ENCODE measurements around the gene PAM. TPM values are rescaled to one million over a fixed set of nuclear protein-coding genes. Genes with fewer than 3 reads are reported as not detected.
A peak's percentile ranks its signal among the peaks of the same experiment; 100 is the strongest.

The PAM gene
- total and polyA plus RNA-seq, 2 of the 8 experiments (the other 6 are each of a cell fraction or from before 2014, with no cell fraction given): 30.4 to 67.8 TPM

GRCh38 chr5:102765350-102765749, 10.2 kb downstream of the PAM start:
- FAIRE-seq (no peak), DNase-seq (ENCODE audit: low read depth in 1 of 2, low spot score in 2 of 2) (no peak)
- Histone ChIP-seq H3K9me3 (ENCODE audit: insufficient read depth in 2 of 2, low read depth in 1 of 2, low read length in 1 of 2) (no peaks in the 10 kb centered on the region), H3K79me2 (ENCODE audit: control insufficient read depth in 1 of 2, insufficient read depth in 2 of 2, low read length in 2 of 2) (peaks cover 0 to 37% of the 10 kb centered on the region in 2 experiments; a peak in 2 of 4 replicates), H3K14ac (ENCODE audit: insufficient read length) (no peak overlapping the region), H2AK5ac (ENCODE audit: low read depth, low read length) (no peak overlapping the region), H3K56ac (replicated peaks; ENCODE audit: insufficient read length, low read depth, low read length) (no peak overlapping the region), H3K27ac (ENCODE audit: low read depth, low read length) (no peak overlapping the region), H2BK5ac (ENCODE audit: low read depth, low read length) (no peak overlapping the region), H4K20me1 (replicated peaks in 1 of 2; ENCODE audit: control insufficient read depth in 1 of 2, insufficient read depth in 2 of 2, low read length in 2 of 2) (no peaks in the 10 kb centered on the region), H2BK12ac (ENCODE audit: low read depth, low read length) (no peak overlapping the region), H3K27me3 (replicated peaks in 1 of 4; ENCODE audit: control insufficient read depth in 3 of 4, extremely low read depth in 1 of 4, insufficient read depth in 3 of 4, low read length in 3 of 4) (no peaks in the 10 kb centered on the region), H4K91ac (replicated peaks; ENCODE audit: insufficient read length, low read length) (no peak overlapping the region), H3K18ac (ENCODE audit: extremely low read depth, low read length) (no peak overlapping the region), H3K4ac (replicated peaks; ENCODE audit: insufficient read length, low read depth, low read length) (no peak overlapping the region), H3K23me2 (ENCODE audit: low read depth, low read length) (no peaks in the 10 kb centered on the region), H3K4me2 (ENCODE audit: insufficient read depth in 1 of 2, low read depth in 2 of 2, low read length in 2 of 2) (no peak overlapping the region), H3K4me1 (replicated peaks in 1 of 4; ENCODE audit: control insufficient read depth in 3 of 4, insufficient read depth in 4 of 4, low read length in 3 of 4) (peaks cover 0 to 8% (median 5%) of the 10 kb centered on the region in 4 experiments; a peak in 4 of 7 replicates), H2BK120ac (replicated peaks; ENCODE audit: low read depth, low read length) (no peak overlapping the region), H3K4me3 (ENCODE audit: extremely low read depth in 1 of 4, insufficient read depth in 2 of 4, low read depth in 3 of 4, low read length in 4 of 4) (no peak overlapping the region), H2AFZ (ENCODE audit: low read length) (no peak overlapping the region), H4K8ac (ENCODE audit: extremely low read depth, insufficient read depth, low read length) (no peak overlapping the region), H3K79me1 (ENCODE audit: low read depth, low read length) (no peaks in the 10 kb centered on the region; the same call in 1 of the 2 replicates), H3K9ac (replicated peaks in 1 of 4; ENCODE audit: extremely low read depth in 1 of 4, low read depth in 3 of 4, low read length in 3 of 4) (peak overlapping the region in 1 of 4 experiments; percentile 8; a peak in 1 of 7 replicates), H3K23ac (ENCODE audit: insufficient read length) (no peak overlapping the region), H2BK20ac (ENCODE audit: low read length) (no peak overlapping the region), H2BK15ac (ENCODE audit: low read length) (no peak overlapping the region), H4K5ac (ENCODE audit: insufficient read length, low read depth, low read length) (no peak overlapping the region), H3K36me3 (ENCODE audit: control insufficient read depth in 2 of 4, insufficient read depth in 4 of 4, low read length in 3 of 4) (no peaks in the 10 kb centered on the region)
- WGBS, 2 experiments (ENCODE audit: extremely low coverage in 1 of 2, insufficient coverage in 1 of 2, insufficient read length in 1 of 2, insufficient replicate concordance in 2 of 2, low coverage in 1 of 2, low lambda C conversion rate in 2 of 2, missing lambda C conversion rate in 1 of 2): 84% methylated on average over 3 of the region's 3 CpGs; no CpG with 5 or more reads in 1 of the 2 experiments
- ChIA-PET CTCF (ENCODE audit: partially characterized antibody) (interaction anchor here (0.8 to 3.7 kb wide), 3 partner anchors 16 to 458 kb away, joined by 4 to 25 read pairs (median 13); no protein-coding TSS in a partner anchor), POLR2A (ENCODE audit: partially characterized antibody) (interaction anchor here (3.4 kb wide), 1 partner anchor 10 kb away, joined by 17 read pairs; the partner anchor contains the start of gene PAM)
- TF ChIP-seq CBX5 (IDR thresholded peaks at IDR 0.05; ENCODE audit: low read depth, low read length): no peak
- no peak for TF ChIP-seq POU5F1 (IDR thresholded peaks at IDR 0.05; ENCODE audit: low read depth, low read length)
- TF ChIP-seq, protein P1, sequence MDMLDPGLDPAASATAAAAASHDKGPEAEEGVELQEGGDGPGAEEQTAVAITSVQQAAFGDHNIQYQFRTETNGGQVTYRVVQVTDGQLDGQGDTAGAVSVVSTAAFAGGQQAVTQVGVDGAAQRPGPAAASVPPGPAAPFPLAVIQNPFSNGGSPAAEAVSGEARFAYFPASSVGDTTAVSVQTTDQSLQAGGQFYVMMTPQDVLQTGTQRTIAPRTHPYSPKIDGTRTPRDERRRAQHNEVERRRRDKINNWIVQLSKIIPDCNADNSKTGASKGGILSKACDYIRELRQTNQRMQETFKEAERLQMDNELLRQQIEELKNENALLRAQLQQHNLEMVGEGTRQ (IDR thresholded peaks at IDR 0.05; ENCODE audit: low read length): no peak
- TF ChIP-seq SP2 (IDR thresholded peaks at IDR 0.05; ENCODE audit: low read length): no peak
- TF ChIP-seq MAFK (IDR thresholded peaks at IDR 0.05; ENCODE audit: low read depth, low read length): no peak
- TF ChIP-seq RAD21 (IDR thresholded peaks at IDR 0.05 in 1 of 2, conservative IDR thresholded peaks at IDR 0.05 in 1 of 2; ENCODE audit: low read depth in 2 of 2, low read length in 2 of 2): no peak
- TF ChIP-seq EGR1 (IDR thresholded peaks at IDR 0.05; ENCODE audit: borderline replicate concordance, low read depth, low read length): no peak
- no peak for TF ChIP-seq EZH2 (IDR thresholded peaks at IDR 0.05; ENCODE audit: low read depth, low read length, severe bottlenecking)
- TF ChIP-seq YY1 (IDR thresholded peaks at IDR 0.05; ENCODE audit: low read depth, low read length): no peak
- TF ChIP-seq TCF12 (IDR thresholded peaks at IDR 0.05; ENCODE audit: low read depth, low read length): no peak
- no peak for TF ChIP-seq BCL11A (IDR thresholded peaks at IDR 0.05; ENCODE audit: low read depth in 2 of 2, low read length in 2 of 2)

Measured in H1 (cell line).